Esophagus squamous epithelium (tissue), 5 donors: ENCODE results near the gene SDK2. TPM values are rescaled to one million over a fixed set of nuclear protein-coding genes. Genes with fewer than 3 reads are reported as not detected.

Source experiments
- DNase-seq: peaks from one replicate; lab custom pipeline; 2025; lab: John Stamatoyannopoulos, UW
- H3K27ac ChIP-seq, 4 donors: fragments of 200-600 bp; sonication (generic); one replicate each; pipeline ENCODE4 v1.5.1; 2016 to 2019; ENCODE audit warnings: mild to moderate bottlenecking in 1 of 4
- H3K27me3 ChIP-seq, 4 donors: fragments of 200-600 bp; sonication (generic); 1 replicate in 3 of 4; 2 replicates in 1 of 4; pipeline versions ENCODE4 v1.5.1 to v1.6.0; 2017 to 2021; ENCODE audit warnings: antibody characterized with exemption in 1 of 4
- H3K36me3 ChIP-seq, 3 donors: fragments of 200-600 bp; sonication (generic); one replicate each; pipeline ENCODE4 v1.5.1; 2016 to 2019
- H3K4me1 ChIP-seq, 3 donors: fragments of 200-600 bp; sonication (generic); one replicate each; pipeline ENCODE4 v1.5.1; 2017 to 2019
- H3K4me3 ChIP-seq, 4 donors: fragments of 200-600 bp; sonication (generic); 1 replicate in 3 of 4; 2 replicates in 1 of 4; pipeline ENCODE4 v1.5.1; 2016 to 2019; ENCODE audit warnings: mild to moderate bottlenecking in 2 of 4, moderate library complexity in 1 of 4
- H3K9me3 ChIP-seq, 3 donors: fragments of 200-600 bp; sonication (generic); one replicate each; pipeline ENCODE4 v1.5.1; 2016 to 2019
- POLR2A ChIP-seq, 4 donors: fragments of 450-650 bp; IDR thresholded peaks; one replicate each; pipeline ENCODE4 v1.6.1; 2017; ENCODE audit warnings: antibody characterized with exemption in 4 of 4, mild to moderate bottlenecking in 4 of 4, moderate library complexity in 3 of 4
- WGBS, 2 donors: methylation state at CpG; one replicate each; pipeline ENCODE4 v1.1.5; 2018; 5-methylcytosine and 5-hydroxymethylcytosine counted together
- intact Hi-C: fragments of 100-400 bp; cut with DNase I; formaldehyde crosslinking; loops from one replicate; pipeline ENCODE4 v1.15.0; 2022
- total RNA-seq, 4 donors: library from RNA; depleted of rRNA; stranded (reverse); fragments of >200 nt; gene quantifications; one replicate each; pipeline ENCODE4 v1.1.0, GENCODE V29; 2016
- TF ChIP-seq, protein P1 (sequence below), 6 experiments: fragments of 450-650 bp in 4 of 6; fragments of 200-600 bp in 2 of 6; sonication (generic) in 2 of 6; IDR thresholded peaks; one replicate each; pipeline ENCODE4 v1.5.1; 2016 to 2019; ENCODE audit warnings: antibody characterized with exemption in 6 of 6, mild to moderate bottlenecking in 4 of 6, moderate library complexity in 4 of 6
- donor health status: DM: yes; HTN: yes; CAD: no.

Gene SDK2
- total RNA-seq, 4 donors from 2014 or later: 1.7 to 5.5 (median 2.4) TPM

DNA sequence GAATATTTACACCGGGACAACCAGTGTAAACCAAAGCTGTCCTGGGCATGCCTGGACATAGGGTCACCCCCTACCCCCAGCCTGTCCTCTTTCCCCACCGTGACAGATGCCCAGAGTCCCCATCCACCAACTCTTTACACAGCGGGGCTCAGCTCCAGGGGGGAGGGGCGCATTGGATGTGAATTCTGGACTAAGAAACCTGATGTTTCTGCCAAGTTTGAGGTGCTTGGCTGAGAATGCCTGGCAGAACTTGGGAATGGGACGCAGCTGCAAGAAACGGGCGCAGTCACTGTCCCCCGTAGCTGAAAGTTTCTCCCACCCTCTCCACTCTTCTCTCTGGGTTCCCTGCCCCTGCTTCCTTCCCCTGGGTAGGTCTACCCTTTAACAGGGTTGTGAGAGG lies 264.4 kb downstream of the SDK2 start:
- Histone ChIP-seq H3K27ac (no peak overlapping the region), H3K27me3 (no peaks in the 10 kb centered on the region), H3K4me1 (no peaks in the 10 kb centered on the region), H3K36me3 (no peaks in the 10 kb centered on the region), H3K9me3 (no peaks in the 10 kb centered on the region), H3K4me3 (no peak overlapping the region)
- TF ChIP-seq POLR2A (IDR thresholded peaks at IDR 0.05): no peak
- TF ChIP-seq, protein P1, sequence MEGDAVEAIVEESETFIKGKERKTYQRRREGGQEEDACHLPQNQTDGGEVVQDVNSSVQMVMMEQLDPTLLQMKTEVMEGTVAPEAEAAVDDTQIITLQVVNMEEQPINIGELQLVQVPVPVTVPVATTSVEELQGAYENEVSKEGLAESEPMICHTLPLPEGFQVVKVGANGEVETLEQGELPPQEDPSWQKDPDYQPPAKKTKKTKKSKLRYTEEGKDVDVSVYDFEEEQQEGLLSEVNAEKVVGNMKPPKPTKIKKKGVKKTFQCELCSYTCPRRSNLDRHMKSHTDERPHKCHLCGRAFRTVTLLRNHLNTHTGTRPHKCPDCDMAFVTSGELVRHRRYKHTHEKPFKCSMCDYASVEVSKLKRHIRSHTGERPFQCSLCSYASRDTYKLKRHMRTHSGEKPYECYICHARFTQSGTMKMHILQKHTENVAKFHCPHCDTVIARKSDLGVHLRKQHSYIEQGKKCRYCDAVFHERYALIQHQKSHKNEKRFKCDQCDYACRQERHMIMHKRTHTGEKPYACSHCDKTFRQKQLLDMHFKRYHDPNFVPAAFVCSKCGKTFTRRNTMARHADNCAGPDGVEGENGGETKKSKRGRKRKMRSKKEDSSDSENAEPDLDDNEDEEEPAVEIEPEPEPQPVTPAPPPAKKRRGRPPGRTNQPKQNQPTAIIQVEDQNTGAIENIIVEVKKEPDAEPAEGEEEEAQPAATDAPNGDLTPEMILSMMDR (IDR thresholded peaks at IDR 0.05): no peak
- DNase-seq: no peak
- intact Hi-C loops: no loop called here
- WGBS, 2 donors: 66 to 68% methylated on average over 5 to 6 of the region's 8 CpGs

- TF ChIP-seq POLR2A (IDR thresholded peaks at IDR 0.05): no peak
- TF ChIP-seq, protein P1 (IDR thresholded peaks at IDR 0.05): no peak
- H3K36me3 ChIP-seq: no peaks in the 10 kb centered on the region
- WGBS, 2 donors: 67 to 100% methylated on average over 2 to 6 of the region's 20 CpGs
- H3K4me3 ChIP-seq: no peak overlapping the region
- H3K27ac ChIP-seq: no peak overlapping the region
- H3K27me3 ChIP-seq: no peaks in the 10 kb centered on the region
- intact Hi-C loops: no loop called here
- no peak for DNase-seq
- no peaks in the 10 kb centered on the region for H3K9me3 ChIP-seq
- H3K4me1 ChIP-seq: no peaks in the 10 kb centered on the region
Measured at GRCh38 chr17:73378974-73379470, 265.2 kb downstream of the SDK2 start.

DNA sequence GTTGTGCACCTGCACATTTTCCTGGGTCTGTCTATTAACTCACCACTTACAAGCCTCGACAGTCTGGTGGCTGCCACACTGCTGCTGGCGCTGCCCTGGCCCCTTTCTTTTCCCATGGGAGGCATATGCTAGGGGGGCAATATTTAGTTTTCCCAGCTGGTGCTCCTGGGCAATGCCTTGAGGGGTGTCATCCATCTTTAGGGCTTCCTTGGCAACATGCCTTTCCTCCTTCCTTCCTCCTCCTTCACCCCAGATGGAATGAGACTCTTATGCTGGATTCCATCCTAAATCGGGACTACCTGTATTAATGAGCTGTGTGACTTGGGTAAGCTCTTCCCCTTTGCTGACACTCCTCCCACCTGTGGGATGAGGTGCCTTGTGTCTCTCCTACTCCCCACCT lies 267.6 kb downstream of the SDK2 start:
- no peak for DNase-seq
- Histone ChIP-seq H3K27ac (no peak overlapping the region), H3K4me3 (no peak overlapping the region), H3K9me3 (no peaks in the 10 kb centered on the region), H3K27me3 (no peaks in the 10 kb centered on the region), H3K36me3 (no peaks in the 10 kb centered on the region), H3K4me1 (no peaks in the 10 kb centered on the region)
- intact Hi-C loops: no loop called here
- TF ChIP-seq, protein P1 (IDR thresholded peaks at IDR 0.05): no peak
- no peak for TF ChIP-seq POLR2A (IDR thresholded peaks at IDR 0.05)
- WGBS, 2 donors: 85 to 90% methylated on average over 3 of the region's 3 CpGs

DNA sequence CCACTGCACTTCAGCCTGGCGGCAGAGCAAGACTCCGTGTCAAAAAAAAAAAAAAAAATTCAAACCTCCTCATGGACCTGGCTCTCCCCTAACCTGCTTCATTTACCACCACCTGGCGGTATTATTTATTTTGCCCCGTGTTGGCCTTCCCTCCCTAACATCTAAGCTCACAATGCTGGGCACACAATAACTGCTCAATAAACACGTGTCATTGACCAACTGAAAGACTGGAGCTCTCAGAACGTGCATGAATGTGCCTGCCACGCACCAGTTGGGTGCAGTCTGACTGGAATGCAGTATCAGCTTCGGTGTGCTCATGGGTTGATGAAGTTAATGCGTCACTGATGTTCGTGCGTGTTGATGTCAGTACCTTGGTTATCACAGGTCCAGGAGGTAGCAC lies 268.1 kb downstream of the SDK2 start:
- no peak for DNase-seq
- Histone ChIP-seq H3K9me3 (no peaks in the 10 kb centered on the region), H3K27ac (no peak overlapping the region), H3K27me3 (no peaks in the 10 kb centered on the region), H3K4me3 (no peak overlapping the region), H3K4me1 (no peaks in the 10 kb centered on the region), H3K36me3 (no peaks in the 10 kb centered on the region)
- TF ChIP-seq, protein P1 (IDR thresholded peaks at IDR 0.05): no peak
- no peak for TF ChIP-seq POLR2A (IDR thresholded peaks at IDR 0.05)
- intact Hi-C loops: no loop called here
- 80 to 84% methylated on average over 9 to 11 of the region's 11 CpGs for WGBS, 2 donors

- 67 to 74% methylated on average over 8 to 9 of the region's 9 CpGs for WGBS, 2 donors
- intact Hi-C loops: no loop called here
- no peak overlapping the region for H3K27ac ChIP-seq
- no peaks in the 10 kb centered on the region for H3K36me3 ChIP-seq
- H3K9me3 ChIP-seq: no peaks in the 10 kb centered on the region
- peaks cover 0 to 3% (median 0%) of the 10 kb centered on the region in 4 donors for H3K27me3 ChIP-seq
- TF ChIP-seq POLR2A (IDR thresholded peaks at IDR 0.05): no peak
- TF ChIP-seq, protein P1 (IDR thresholded peaks at IDR 0.05): no peak
- no peak for DNase-seq
- no peak overlapping the region for H3K4me3 ChIP-seq
- H3K4me1 ChIP-seq: peaks cover 0 to 5% (median 0%) of the 10 kb centered on the region in 3 donors
Measured at GRCh38 chr17:73371836-73372235, 272.4 kb downstream of the SDK2 start.
